A673 (cell line): Measurements from ENCODE around the gene PSORS1C1.

Source experiments
- EZH2 ChIP-seq: fragments of 200-600 bp; sonication (generic); IDR thresholded peaks from 2 replicates; pipeline ENCODE4 v1.6.1; 2017; ENCODE audit warnings: borderline replicate concordance, low read depth, mild to moderate bottlenecking, mixed read lengths, antibody characterized with exemption, low read length; ENCODE audit not compliant: poor library complexity, severe bottlenecking
- TF ChIP-seq, protein P1 (sequence below): fragments of 300-800, 200-600 bp; sonication (generic); conservative IDR thresholded peaks from 2 replicates; pipeline ENCODE4 v1.5.1; 2017; ENCODE audit warnings: low read depth, mild to moderate bottlenecking, antibody characterized with exemption, low read length, moderate library complexity, mixed read lengths

DNA sequence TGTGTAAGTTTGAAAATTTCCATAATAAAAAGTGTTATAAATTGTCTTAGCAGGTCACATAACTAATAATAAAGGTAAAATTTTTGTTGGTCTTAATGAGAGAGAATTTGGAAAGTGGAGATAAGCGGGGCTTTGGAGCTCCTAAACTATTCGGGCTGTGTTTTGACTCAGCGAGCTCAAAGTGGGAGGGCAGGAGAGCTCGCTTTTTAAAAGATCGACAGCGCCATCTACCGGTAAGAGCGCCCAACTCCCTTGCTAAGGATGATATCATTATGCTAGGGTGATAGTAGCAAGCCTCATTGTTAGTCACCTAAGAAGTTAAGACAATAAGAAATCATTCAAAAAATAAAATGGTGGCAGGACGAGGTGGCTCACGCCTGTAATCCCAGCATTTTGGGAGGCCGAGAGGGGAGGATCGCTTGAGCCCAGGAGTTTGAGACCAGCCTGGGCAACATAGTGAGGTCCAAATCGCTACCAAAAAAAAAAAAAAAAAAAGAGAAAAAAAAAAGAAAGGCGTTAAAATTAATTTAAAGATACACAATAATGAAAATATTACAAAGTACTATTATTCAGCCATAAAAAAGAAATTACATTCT, 27.0 kb upstream of the PSORS1C1 start:
- TF ChIP-seq, protein P1, sequence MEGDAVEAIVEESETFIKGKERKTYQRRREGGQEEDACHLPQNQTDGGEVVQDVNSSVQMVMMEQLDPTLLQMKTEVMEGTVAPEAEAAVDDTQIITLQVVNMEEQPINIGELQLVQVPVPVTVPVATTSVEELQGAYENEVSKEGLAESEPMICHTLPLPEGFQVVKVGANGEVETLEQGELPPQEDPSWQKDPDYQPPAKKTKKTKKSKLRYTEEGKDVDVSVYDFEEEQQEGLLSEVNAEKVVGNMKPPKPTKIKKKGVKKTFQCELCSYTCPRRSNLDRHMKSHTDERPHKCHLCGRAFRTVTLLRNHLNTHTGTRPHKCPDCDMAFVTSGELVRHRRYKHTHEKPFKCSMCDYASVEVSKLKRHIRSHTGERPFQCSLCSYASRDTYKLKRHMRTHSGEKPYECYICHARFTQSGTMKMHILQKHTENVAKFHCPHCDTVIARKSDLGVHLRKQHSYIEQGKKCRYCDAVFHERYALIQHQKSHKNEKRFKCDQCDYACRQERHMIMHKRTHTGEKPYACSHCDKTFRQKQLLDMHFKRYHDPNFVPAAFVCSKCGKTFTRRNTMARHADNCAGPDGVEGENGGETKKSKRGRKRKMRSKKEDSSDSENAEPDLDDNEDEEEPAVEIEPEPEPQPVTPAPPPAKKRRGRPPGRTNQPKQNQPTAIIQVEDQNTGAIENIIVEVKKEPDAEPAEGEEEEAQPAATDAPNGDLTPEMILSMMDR: peak; percentile 84
- no peak for TF ChIP-seq EZH2
